SU-DHL-6 (cell line): ENCODE results near the gene UBALD2.
"Not testable (repeated sequence)": the region's sequence is repeated elsewhere in the genome, so short reads cannot be mapped to it uniquely, and the experiment has no call there.

ENCODE experiments used
- H2AFZ ChIP-seq: fragments of 200-600 bp; sonication (generic); 2 replicates; pipeline ENCODE4 v1.6.1; 2014; ENCODE audit warnings: low read depth, mild to moderate bottlenecking, moderate library complexity, mixed read lengths, antibody characterized with exemption, low read length; ENCODE audit not compliant: severe bottlenecking
- H3F3A ChIP-seq: fragments of 200-600 bp; shearing (Covaris generic); 2 replicates; pipeline ENCODE4 v1.6.0; 2016; ENCODE audit warnings: antibody characterized with exemption, mild to moderate bottlenecking; ENCODE audit not compliant: insufficient read depth
- H3K27ac ChIP-seq: fragments of 200-600 bp; sonication (generic); 2 replicates; pipeline ENCODE4 v1.5.1; 2016; ENCODE audit warnings: low read depth, mild to moderate bottlenecking, low read length, moderate library complexity, mixed read lengths
- H3K27me3 ChIP-seq: fragments of 200-600 bp; sonication (generic), shearing (Covaris generic); 2 replicates; pipeline ENCODE4 v1.6.0; 2014; ENCODE audit warnings: mild to moderate bottlenecking, low read length
- H3K36me3 ChIP-seq: fragments of 200-600 bp; sonication (generic); 2 replicates; pipeline ENCODE4 v1.6.1; 2014; ENCODE audit warnings: mild to moderate bottlenecking, low read length, mixed read lengths
- H3K4me2 ChIP-seq: fragments of 300-600, 200-600 bp; shearing (Covaris generic), sonication (generic); 2 replicates; pipeline ENCODE4 v1.6.0; 2014; ENCODE audit warnings: low read length, low read depth, mild to moderate bottlenecking; ENCODE audit not compliant: poor library complexity, severe bottlenecking
- H3K4me3 ChIP-seq: fragments of 200-600 bp; sonication (generic); 2 replicates; pipeline ENCODE4 v1.5.1; 2014; ENCODE audit warnings: antibody characterized with exemption, low read length, mild to moderate bottlenecking, mixed read lengths; ENCODE audit not compliant: insufficient read depth, poor library complexity, severe bottlenecking
- H3K79me2 ChIP-seq: fragments of 200-600 bp; sonication (generic); 2 replicates; pipeline ENCODE4 v1.6.1; 2014; ENCODE audit warnings: mild to moderate bottlenecking, low read length, moderate library complexity; ENCODE audit not compliant: insufficient read depth
- H3K9ac ChIP-seq: fragments of 200-600 bp; sonication (generic); 2 replicates; pipeline ENCODE4 v1.7.0; 2014; ENCODE audit warnings: mild to moderate bottlenecking, low read length
- H3K9me2 ChIP-seq: fragments of 200-600 bp; sonication (generic); replicated peaks from 2 replicates; pipeline ENCODE4 v1.6.1; 2014; ENCODE audit warnings: low read length; ENCODE audit not compliant: insufficient read depth
- H3K9me3 ChIP-seq: fragments of 200-600 bp; sonication (generic); 2 replicates; pipeline ENCODE4 v1.6.1; 2014; ENCODE audit warnings: low read length, mixed read lengths; ENCODE audit not compliant: insufficient read depth
- H4K20me1 ChIP-seq: fragments of 200-600 bp; sonication (generic); 2 replicates; pipeline ENCODE4 v1.6.1; 2014; ENCODE audit warnings: low read depth, mild to moderate bottlenecking, antibody characterized with exemption, low read length, moderate library complexity, mixed read lengths
- EZH2phosphoT487 ChIP-seq: fragments of 200-600 bp; sonication (generic), shearing (Covaris generic); conservative IDR thresholded peaks from 2 replicates; pipeline ENCODE4 v1.6.1; 2018; ENCODE audit warnings: mild to moderate bottlenecking, antibody characterized with exemption, low read length, moderate library complexity, mixed read lengths
- TF ChIP-seq, protein P1 (sequence below): fragments of 200-600 bp; sonication (generic); IDR thresholded peaks from one replicate; pipeline ENCODE4 v1.5.1; 2017; ENCODE audit warnings: antibody characterized with exemption, mild to moderate bottlenecking, low read length, moderate library complexity; ENCODE audit not compliant: insufficient read depth, poor library complexity, severe bottlenecking

UBALD2 gene

DNA sequence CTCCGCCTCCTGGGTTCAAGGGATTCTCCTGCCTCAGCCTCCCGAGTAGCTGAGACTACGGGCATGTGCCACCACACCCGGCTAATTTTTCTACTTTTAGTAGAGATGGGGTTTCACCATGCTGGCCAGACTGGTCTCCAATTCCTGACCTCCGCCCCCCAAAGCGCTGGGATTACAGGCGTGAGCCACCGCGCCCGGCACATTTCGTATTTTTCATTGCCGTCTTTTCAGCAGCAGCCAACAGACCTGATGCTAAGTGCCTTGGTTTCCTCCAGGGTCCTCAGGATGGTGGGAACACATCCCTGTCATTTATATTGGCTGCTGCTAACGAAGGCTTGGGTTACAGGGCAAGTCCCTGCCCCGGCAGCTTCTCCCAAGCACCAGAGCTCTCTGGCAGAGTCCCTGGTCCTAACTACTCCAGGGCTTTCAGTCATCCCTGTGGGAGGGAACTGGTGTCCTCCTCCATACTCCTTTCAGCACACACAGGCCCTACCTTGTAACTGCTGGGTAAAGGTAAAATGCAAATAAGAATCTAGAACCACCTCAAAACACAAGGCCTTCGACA is 23.4 kb upstream of the UBALD2 start:
- H3K79me2 ChIP-seq = no peaks in the 10 kb centered on the region
- no peak overlapping the region for H2AFZ ChIP-seq
- 0 out of 2 replicates have a peak, but pooled peaks cover 3% of the 10 kb centered on the region for H3F3A ChIP-seq
- H3K4me2 ChIP-seq = no peak overlapping the region
- TF ChIP-seq, protein P1, sequence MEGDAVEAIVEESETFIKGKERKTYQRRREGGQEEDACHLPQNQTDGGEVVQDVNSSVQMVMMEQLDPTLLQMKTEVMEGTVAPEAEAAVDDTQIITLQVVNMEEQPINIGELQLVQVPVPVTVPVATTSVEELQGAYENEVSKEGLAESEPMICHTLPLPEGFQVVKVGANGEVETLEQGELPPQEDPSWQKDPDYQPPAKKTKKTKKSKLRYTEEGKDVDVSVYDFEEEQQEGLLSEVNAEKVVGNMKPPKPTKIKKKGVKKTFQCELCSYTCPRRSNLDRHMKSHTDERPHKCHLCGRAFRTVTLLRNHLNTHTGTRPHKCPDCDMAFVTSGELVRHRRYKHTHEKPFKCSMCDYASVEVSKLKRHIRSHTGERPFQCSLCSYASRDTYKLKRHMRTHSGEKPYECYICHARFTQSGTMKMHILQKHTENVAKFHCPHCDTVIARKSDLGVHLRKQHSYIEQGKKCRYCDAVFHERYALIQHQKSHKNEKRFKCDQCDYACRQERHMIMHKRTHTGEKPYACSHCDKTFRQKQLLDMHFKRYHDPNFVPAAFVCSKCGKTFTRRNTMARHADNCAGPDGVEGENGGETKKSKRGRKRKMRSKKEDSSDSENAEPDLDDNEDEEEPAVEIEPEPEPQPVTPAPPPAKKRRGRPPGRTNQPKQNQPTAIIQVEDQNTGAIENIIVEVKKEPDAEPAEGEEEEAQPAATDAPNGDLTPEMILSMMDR = no peak
- TF ChIP-seq EZH2phosphoT487 = no peak
- no peak overlapping the region for H3K27ac ChIP-seq
- H3K27me3 ChIP-seq = no peaks in the 10 kb centered on the region
- H3K36me3 ChIP-seq = no peaks in the 10 kb centered on the region
- no peaks in the 10 kb centered on the region for H3K9me2 ChIP-seq
- no peaks in the 10 kb centered on the region for H4K20me1 ChIP-seq
- no peak overlapping the region for H3K4me3 ChIP-seq
- H3K9me3 ChIP-seq = no peaks in the 10 kb centered on the region
- H3K9ac ChIP-seq = no peak overlapping the region

DNA sequence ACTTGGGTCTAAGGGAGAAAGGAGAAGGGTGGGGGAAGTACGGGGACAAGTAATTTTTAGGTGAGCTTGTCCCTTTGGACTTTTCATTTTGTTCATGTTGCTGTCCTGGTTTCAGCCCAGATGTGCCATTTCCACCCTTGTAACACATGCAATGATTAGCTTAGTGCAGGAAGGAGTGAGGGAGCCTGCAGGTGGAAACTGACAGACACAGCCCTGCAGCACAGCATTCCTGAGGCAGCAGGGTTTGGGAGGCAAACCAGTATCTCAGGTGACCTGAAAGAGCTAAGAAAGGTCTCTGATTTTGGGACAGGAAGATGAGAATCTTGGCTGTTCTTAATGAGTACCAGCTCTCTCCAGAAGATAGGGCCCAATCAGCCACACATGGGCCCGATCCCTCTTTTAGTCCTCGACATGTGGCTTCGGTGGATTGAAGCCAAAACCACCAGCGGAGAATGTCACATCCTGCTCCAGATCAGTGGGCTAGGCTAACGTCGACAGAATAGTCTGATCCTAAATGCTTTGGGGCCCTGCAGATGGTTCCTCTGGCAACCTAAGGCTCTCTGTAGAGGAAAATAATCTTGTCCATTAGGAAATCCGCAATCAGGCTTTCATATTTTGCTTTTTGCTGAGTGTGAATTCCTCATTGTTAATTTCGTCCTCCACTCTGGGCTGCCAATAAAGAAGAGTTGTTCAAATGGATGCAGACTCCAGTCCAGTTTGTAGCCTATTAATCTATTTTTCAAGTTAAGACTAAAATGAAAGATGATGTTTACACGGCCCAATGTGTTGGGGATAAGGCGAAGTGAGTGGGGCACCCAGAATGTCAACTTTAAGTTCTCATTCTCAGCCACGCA is 21.1 kb upstream of the UBALD2 start:
- H3K27ac ChIP-seq = no peak overlapping the region
- no peaks in the 10 kb centered on the region for H3K79me2 ChIP-seq
- H3K9me2 ChIP-seq = no peaks in the 10 kb centered on the region
- 0 out of 2 replicates have a peak, but pooled peaks cover under 1% of the 10 kb centered on the region for H3F3A ChIP-seq
- no peak overlapping the region for H3K4me2 ChIP-seq
- TF ChIP-seq, protein P1 = no peak
- TF ChIP-seq EZH2phosphoT487 = no peak
- H3K4me3 ChIP-seq = no peak overlapping the region
- no peaks in the 10 kb centered on the region for H3K36me3 ChIP-seq
- H3K9ac ChIP-seq = no peak overlapping the region
- H4K20me1 ChIP-seq = no peaks in the 10 kb centered on the region
- no peak overlapping the region for H2AFZ ChIP-seq
- no peaks in the 10 kb centered on the region for H3K27me3 ChIP-seq
- no peaks in the 10 kb centered on the region for H3K9me3 ChIP-seq

DNA sequence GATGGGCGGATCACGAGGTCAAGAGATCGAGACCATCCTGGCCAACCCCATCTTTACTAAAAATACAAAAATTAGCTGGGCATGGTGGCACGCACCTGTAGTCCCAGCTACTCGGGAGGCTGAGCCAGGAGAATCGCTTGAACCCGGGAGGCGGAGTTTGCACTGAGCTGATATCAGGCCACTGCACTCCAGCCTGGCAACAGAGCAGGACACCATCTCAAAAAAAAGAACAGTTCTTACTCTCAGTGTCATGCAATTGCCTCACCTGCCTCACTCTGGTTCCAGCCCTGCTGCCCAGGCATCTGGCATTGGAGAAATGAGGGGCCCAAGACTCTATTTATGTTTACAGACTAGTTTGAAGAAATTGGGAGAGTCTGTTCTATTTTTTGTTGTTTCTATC is 20.4 kb upstream of the UBALD2 start:
- H3K9me3 ChIP-seq, H3K27ac ChIP-seq, H3K27me3 ChIP-seq, H3K79me2 ChIP-seq, H3K4me2 ChIP-seq, H3K9me2 ChIP-seq, H4K20me1 ChIP-seq, H3K4me3 ChIP-seq, H2AFZ ChIP-seq, H3K9ac ChIP-seq, H3F3A ChIP-seq, H3K36me3 ChIP-seq: not testable (repeated sequence)
